ENCODE data around the gene DIP2C.
"Not testable (repeated sequence)": the region's sequence is repeated elsewhere in the genome, so short reads cannot be mapped to it uniquely, and the experiment has no call there.

The DIP2C gene

GRCh38 chr10:490891-491571 is 198.4 kb downstream of the DIP2C start:
- no peak for DNase-seq

GRCh38 chr10:490256-490655 is 199.2 kb downstream of the DIP2C start:
- DNase-seq: no peak

GRCh38 chr10:489330-489729 is 200.1 kb downstream of the DIP2C start:
- no peak for DNase-seq

- DNase-seq: no peak
Observed at GRCh38 chr10:488933-489215, 200.6 kb downstream of the DIP2C start.

GRCh38 chr10:488081-488932 is 201.2 kb downstream of the DIP2C start:
- DNase-seq: no peak

- no peak for DNase-seq
Observed at GRCh38 chr10:486666-487322, 202.7 kb downstream of the DIP2C start.

GRCh38 chr10:486206-486605 is 203.3 kb downstream of the DIP2C start:
- DNase-seq: no peak

- DNase-seq: no peak
Observed at GRCh38 chr10:485776-486175, 203.7 kb downstream of the DIP2C start.

GRCh38 chr10:484925-485661 is 204.4 kb downstream of the DIP2C start:
- DNase-seq: no peak

- no peak for DNase-seq
Observed at GRCh38 chr10:484441-484924, 205.0 kb downstream of the DIP2C start.

GRCh38 chr10:483261-483660 is 206.2 kb downstream of the DIP2C start:
- no peak for DNase-seq

- no peak for DNase-seq
Observed at GRCh38 chr10:482848-483247, 206.6 kb downstream of the DIP2C start.

- DNase-seq: no peak
Observed at GRCh38 chr10:482051-482501, 207.4 kb downstream of the DIP2C start.

- DNase-seq: no peak
Observed at GRCh38 chr10:481628-482027, 207.8 kb downstream of the DIP2C start.

GRCh38 chr10:480928-481552 is 208.4 kb downstream of the DIP2C start:
- no peak for DNase-seq

GRCh38 chr10:480498-480927 is 209.0 kb downstream of the DIP2C start:
- no peak for DNase-seq

GRCh38 chr10:479706-480497 is 209.6 kb downstream of the DIP2C start:
- not testable (repeated sequence) for DNase-seq

GRCh38 chr10:478471-479245 is 210.8 kb downstream of the DIP2C start:
- DNase-seq: no peak

- no peak for DNase-seq
Observed at GRCh38 chr10:477620-478019, 211.8 kb downstream of the DIP2C start.

- DNase-seq: no peak
Observed at GRCh38 chr10:476455-476780, 213.1 kb downstream of the DIP2C start.
